ENCODE data around the gene SLC22A2. TPM values are rescaled to one million over a fixed set of nuclear protein-coding genes. Genes with fewer than 3 reads are reported as not detected.

Gene SLC22A2
- total and polyA plus RNA-seq, 8 donors, result not detected

- 43 to 48% methylated on average over 4 of the region's 4 CpGs for WGBS, 2 donors
- Histone ChIP-seq H3K4me3 (no peak overlapping the region), H3K27ac (no peak overlapping the region), H3K27me3 (no peaks in the 10 kb centered on the region), H3K4me1 (no peaks in the 10 kb centered on the region), H3K9me3 (no peaks in the 10 kb centered on the region), H3K36me3 (no peaks in the 10 kb centered on the region)
- ATAC-seq (no peak), FAIRE-seq (no peak), DNase-seq (no peak)
- no peak for TF ChIP-seq CTCF (IDR thresholded peaks at IDR 0.05)
- intact Hi-C loops (cut with DNase I), result no loop called here
Measured at GRCh38 chr6:160274871-160275510, 16.4 kb upstream of the SLC22A2 start.

GRCh38 chr6:160273750-160274149 lies 15.1 kb upstream of the SLC22A2 start:
- WGBS, 2 donors, result 65 to 79% methylated on average over 5 of the region's 5 CpGs
- intact Hi-C loops (cut with DNase I), result no loop called here
- DNase-seq, result no peak
- no peak for ATAC-seq
- H3K36me3 ChIP-seq, result no peaks in the 10 kb centered on the region
- TF ChIP-seq CTCF (IDR thresholded peaks at IDR 0.05), result no peak
- H3K27ac ChIP-seq, result no peak overlapping the region
- no peaks in the 10 kb centered on the region for H3K27me3 ChIP-seq
- no peaks in the 10 kb centered on the region for H3K9me3 ChIP-seq
- FAIRE-seq, result no peak
- no peak overlapping the region for H3K4me3 ChIP-seq
- H3K4me1 ChIP-seq, result no peaks in the 10 kb centered on the region

- H3K4me3 ChIP-seq, result no peak overlapping the region
- no peaks in the 10 kb centered on the region for H3K36me3 ChIP-seq
- no peak for TF ChIP-seq CTCF (IDR thresholded peaks at IDR 0.05)
- no peaks in the 10 kb centered on the region for H3K4me1 ChIP-seq
- ATAC-seq (no peak), FAIRE-seq (no peak), DNase-seq (no peak)
- intact Hi-C loops (cut with DNase I), result no loop called here
- H3K27me3 ChIP-seq, result no peaks in the 10 kb centered on the region
- no peak overlapping the region for H3K27ac ChIP-seq
- no peaks in the 10 kb centered on the region for H3K9me3 ChIP-seq
Measured at GRCh38 chr6:160273196-160273595, 14.6 kb upstream of the SLC22A2 start.

- Histone ChIP-seq H3K9me3 (no peaks in the 10 kb centered on the region), H3K36me3 (no peaks in the 10 kb centered on the region), H3K27ac (no peak overlapping the region), H3K27me3 (no peaks in the 10 kb centered on the region), H3K4me3 (no peak overlapping the region), H3K4me1 (no peaks in the 10 kb centered on the region)
- intact Hi-C loops (cut with DNase I), result no loop called here
- no peak for TF ChIP-seq CTCF (IDR thresholded peaks at IDR 0.05)
- ATAC-seq, result no peak
- 92 to 95% methylated on average over 2 of the region's 2 CpGs for WGBS, 2 donors
- no peak for DNase-seq
- no peak for FAIRE-seq
Measured at GRCh38 chr6:160272707-160273106, 14.1 kb upstream of the SLC22A2 start.

GRCh38 chr6:160270347-160270746 lies 11.7 kb upstream of the SLC22A2 start:
- no peak for ATAC-seq
- no peak for TF ChIP-seq CTCF (IDR thresholded peaks at IDR 0.05)
- intact Hi-C loops (cut with DNase I), result no loop called here
- Histone ChIP-seq H3K27ac (no peak overlapping the region), H3K4me3 (no peak overlapping the region), H3K27me3 (no peaks in the 10 kb centered on the region), H3K9me3 (no peaks in the 10 kb centered on the region), H3K4me1 (no peaks in the 10 kb centered on the region), H3K36me3 (no peaks in the 10 kb centered on the region)
- no peak for DNase-seq
- 78 to 84% methylated on average over 6 of the region's 6 CpGs for WGBS, 2 donors
- FAIRE-seq, result no peak

All from pancreas (tissue), 10 donors.